Esophagus muscularis mucosa (tissue), 4 donors: Measurements from ENCODE around the gene BMX. TPM values are rescaled to one million over a fixed set of nuclear protein-coding genes. Genes with fewer than 3 reads are reported as not detected.

ENCODE experiments used
- DNase-seq: peaks from one replicate; pipeline ENCODE4 v3.0.0-alpha.2; 2017; ENCODE audit errors: extremely low spot score
- H3K27ac ChIP-seq, 4 donors: fragments of 200-600 bp; sonication (generic); replicated peaks in 1 of 4; 1 replicate in 3 of 4; 2 replicates in 1 of 4; pipeline ENCODE4 v1.5.1; 2016 to 2019; ENCODE audit warnings: mild to moderate bottlenecking in 1 of 4
- H3K27me3 ChIP-seq, 4 donors: fragments of 200-600 bp; sonication (generic); one replicate each; pipeline versions ENCODE4 v1.5.1 to v1.6.0; 2016 to 2019
- H3K36me3 ChIP-seq, 4 donors: fragments of 200-600 bp; sonication (generic); one replicate each; pipeline ENCODE4 v1.5.1; 2016 to 2019
- H3K4me1 ChIP-seq, 4 donors: fragments of 200-600 bp; sonication (generic); one replicate each; pipeline ENCODE4 v1.5.1; 2016 to 2019
- H3K4me3 ChIP-seq, 4 donors: fragments of 200-600 bp; sonication (generic); 1 replicate in 2 of 4; 2 replicates in 2 of 4; pipeline ENCODE4 v1.5.1; 2016 to 2019; ENCODE audit warnings: mild to moderate bottlenecking in 4 of 4, moderate library complexity in 1 of 4
- H3K9me3 ChIP-seq, 4 donors: fragments of 200-600 bp; sonication (generic); 1 replicate in 3 of 4; 2 replicates in 1 of 4; pipeline ENCODE4 v1.5.1; 2016 to 2019
- CTCF ChIP-seq, 3 experiments: fragments of 200-600 bp in 2 of 3; fragments of 450-650 bp in 1 of 3; sonication (generic) in 2 of 3; IDR thresholded peaks; one replicate each; pipeline ENCODE4 v1.5.1; 2017 to 2019; ENCODE audit warnings: antibody characterized with exemption in 3 of 3, mild to moderate bottlenecking in 2 of 3, moderate library complexity in 1 of 3
- EP300 ChIP-seq: sonication (generic); formaldehyde crosslinking; IDR thresholded peaks from one replicate; pipeline ENCODE4 v1.6.1; 2017; ENCODE audit warnings: antibody characterized with exemption
- POLR2A ChIP-seq: fragments of 450-650 bp; IDR thresholded peaks from one replicate; pipeline ENCODE4 v1.6.1; 2017; ENCODE audit warnings: antibody characterized with exemption, moderate library complexity, mild to moderate bottlenecking, low read depth
- POLR2AphosphoS5 ChIP-seq, 2 donors: sonication (generic); formaldehyde crosslinking; IDR thresholded peaks; one replicate each; pipeline ENCODE4 v1.6.1; 2017; ENCODE audit warnings: antibody characterized with exemption in 2 of 2
- WGBS: methylation state at CpG from one replicate; pipeline ENCODE4 v1.1.5; 2018; 5-methylcytosine and 5-hydroxymethylcytosine counted together
- intact Hi-C: fragments of 100-400 bp; cut with DNase I; formaldehyde crosslinking; loops from one replicate; pipeline ENCODE4 v1.15.1; 2023
- total RNA-seq, 4 donors: library from RNA; depleted of rRNA; stranded (reverse); fragments of >200 nt; gene quantifications; one replicate each; pipeline versions ENCODE4 v1.1.0 to v1.2.1, GENCODE V29; 2016

BMX gene
- total RNA-seq, 4 donors from 2014 or later = 2.0 to 2.9 (median 2.7) TPM

- H3K27ac ChIP-seq = peak overlapping the region in 3 of 4 donors; percentile 20 to 30 (median 23)
- no peaks in the 10 kb centered on the region for H3K9me3 ChIP-seq
- peaks cover 0 to 9% (median 2%) of the 10 kb centered on the region in 4 donors for H3K4me1 ChIP-seq
- intact Hi-C loops = loop anchor here (5.0 kb wide), 1 partner anchor 119 kb away; no protein-coding TSS in a partner anchor
- no peaks in the 10 kb centered on the region for H3K36me3 ChIP-seq
- DNase-seq = no peak
- H3K4me3 ChIP-seq = no peak overlapping the region
- 54% methylated on average over 8 of the region's 9 CpGs for WGBS
- TF ChIP-seq CTCF (IDR thresholded peaks at IDR 0.05) = no peak
- TF ChIP-seq POLR2AphosphoS5 (IDR thresholded peaks at IDR 0.05) = no peak
- no peak for TF ChIP-seq EP300
- no peak for TF ChIP-seq POLR2A
- no peaks in the 10 kb centered on the region for H3K27me3 ChIP-seq
These were observed 34.5 kb upstream of the BMX start for GRCh38 chrX:15465896-15466651.

GRCh38 chrX:15468036-15468435, 32.6 kb upstream of the BMX start:
- H3K27me3 ChIP-seq = no peaks in the 10 kb centered on the region
- TF ChIP-seq POLR2AphosphoS5 (IDR thresholded peaks at IDR 0.05) = no peak
- peak; percentile 23 to 33 (median 27) for TF ChIP-seq CTCF (IDR thresholded peaks at IDR 0.05)
- 19% methylated on average over 4 of the region's 4 CpGs for WGBS
- H3K9me3 ChIP-seq = no peaks in the 10 kb centered on the region
- peaks cover 0 to 9% (median 2%) of the 10 kb centered on the region in 4 donors for H3K4me1 ChIP-seq
- no peak overlapping the region for H3K4me3 ChIP-seq
- no peak for DNase-seq
- no peaks in the 10 kb centered on the region for H3K36me3 ChIP-seq
- intact Hi-C loops = loop anchor here (5.0 kb wide), 1 partner anchor 121 kb away; no protein-coding TSS in a partner anchor
- peak overlapping the region in 1 of 4 donors; percentile 2 for H3K27ac ChIP-seq

- TF ChIP-seq EP300 (no peak), POLR2A (no peak), POLR2AphosphoS5 (IDR thresholded peaks at IDR 0.05) (no peak), CTCF (IDR thresholded peaks at IDR 0.05) (no peak)
- H3K36me3 ChIP-seq = no peaks in the 10 kb centered on the region
- H3K27me3 ChIP-seq = no peaks in the 10 kb centered on the region
- 68% methylated on average over 1 of the region's 1 CpG for WGBS
- no peaks in the 10 kb centered on the region for H3K9me3 ChIP-seq
- H3K27ac ChIP-seq = no peak overlapping the region
- H3K4me1 ChIP-seq = peaks cover 0 to 9% (median 2%) of the 10 kb centered on the region in 4 donors
- intact Hi-C loops = loop anchor here (5.0 kb wide), 2 partner anchors 93 to 122 kb away; no protein-coding TSS in a partner anchor
- DNase-seq = no peak
- no peak overlapping the region for H3K4me3 ChIP-seq
These were observed 31.0 kb upstream of the BMX start for GRCh38 chrX:15469613-15470012.

GRCh38 chrX:15471028-15471427, 29.6 kb upstream of the BMX start:
- Histone ChIP-seq H3K4me1 (peaks cover 0 to 5% (median 0%) of the 10 kb centered on the region in 4 donors), H3K4me3 (no peak overlapping the region), H3K9me3 (no peaks in the 10 kb centered on the region), H3K27ac (no peak overlapping the region), H3K27me3 (no peaks in the 10 kb centered on the region), H3K36me3 (no peaks in the 10 kb centered on the region)
- intact Hi-C loops = loop anchor here (5.0 kb wide), 1 partner anchor 91 kb away; no protein-coding TSS in a partner anchor
- DNase-seq = no peak
- WGBS = 26% methylated on average over 3 of the region's 3 CpGs
- no peak for TF ChIP-seq POLR2AphosphoS5 (IDR thresholded peaks at IDR 0.05)
- peak; percentile 67 to 71 (median 69) for TF ChIP-seq CTCF (IDR thresholded peaks at IDR 0.05)
- TF ChIP-seq EP300 = no peak
- TF ChIP-seq POLR2A = no peak
